Activated effector memory CD4-positive, alpha-beta T cell treated with Interleukin-2 at 50 U/mL for 16 hours (primary cell): ENCODE measurements around the gene SNCG.
"Not testable (repeated sequence)": the region's sequence is repeated elsewhere in the genome, so short reads cannot be mapped to it uniquely, and the experiment has no call there.

Source experiments
- DNase-seq: peaks from one replicate; pipeline ENCODE4 v3.0.0-alpha.2; 2020

The SNCG gene

DNA sequence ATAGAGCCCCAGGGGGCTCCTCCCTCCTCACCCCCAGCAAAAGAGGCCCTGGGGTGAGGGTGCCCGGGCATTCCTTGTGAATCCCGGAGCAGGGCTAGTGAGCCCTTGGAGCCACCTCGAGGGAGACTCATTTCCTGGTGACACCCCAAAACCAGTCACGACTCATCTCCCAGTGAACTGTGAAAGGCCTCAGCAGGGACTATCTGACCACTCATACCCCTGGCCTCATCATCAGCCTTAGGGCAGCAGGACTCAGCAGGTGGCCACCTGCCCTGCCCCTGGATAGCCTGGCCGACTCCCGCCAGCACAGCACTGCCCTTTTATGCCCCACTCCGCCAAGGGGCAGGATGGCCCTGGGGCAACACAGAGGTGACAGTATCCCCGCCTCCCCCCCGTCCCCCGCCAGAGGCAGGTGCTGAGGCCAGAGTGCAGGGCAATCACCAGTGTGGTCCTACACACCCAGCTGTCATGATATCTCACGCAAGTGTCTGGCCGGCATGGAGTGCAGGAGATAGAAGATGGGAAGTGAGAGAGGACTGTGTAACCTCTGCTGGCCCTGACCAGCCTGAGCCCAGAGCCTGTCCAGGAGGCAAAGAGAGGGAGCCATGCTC is 3.2 kb downstream of the SNCG start:
- DNase-seq = no peak

DNA sequence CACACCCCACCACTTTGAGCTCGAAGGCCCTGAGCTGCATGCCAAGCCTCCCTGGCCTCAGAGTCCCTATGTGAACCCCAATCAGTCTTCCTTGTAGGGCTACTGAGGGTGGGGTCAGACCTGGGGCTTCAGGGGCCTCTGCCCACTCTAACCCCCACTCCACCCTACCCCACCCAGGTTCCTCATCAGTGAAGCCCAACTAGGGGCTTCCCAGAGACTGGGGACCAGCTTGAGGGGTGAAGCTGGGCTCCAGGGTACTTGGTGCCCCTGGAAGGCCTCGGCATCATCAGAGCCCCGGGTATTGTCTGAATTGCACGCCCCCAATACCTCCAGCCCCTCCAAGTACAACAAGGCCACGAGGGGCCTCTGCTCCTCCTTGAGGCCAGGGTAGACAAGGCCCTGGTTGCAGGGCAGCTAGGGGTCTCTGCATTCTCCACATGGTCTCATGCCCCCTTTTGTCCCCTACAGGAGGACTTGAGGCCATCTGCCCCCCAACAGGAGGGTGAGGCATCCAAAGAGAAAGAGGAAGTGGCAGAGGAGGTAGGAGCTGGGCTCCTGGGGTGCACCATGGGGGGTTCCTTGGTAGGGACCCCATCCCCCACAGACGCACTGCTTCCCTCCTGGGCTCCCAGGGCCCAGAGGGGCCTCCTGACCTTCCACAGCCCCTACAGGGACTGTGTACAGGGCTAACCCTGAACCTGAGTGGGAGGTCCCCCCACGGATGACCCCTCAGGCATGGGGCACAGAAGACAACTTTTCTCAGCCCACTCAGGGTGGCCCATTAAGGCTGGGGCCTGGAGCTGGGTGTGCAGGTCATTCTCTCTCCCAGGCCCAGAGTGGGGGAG is 4.0 kb downstream of the SNCG start:
- DNase-seq = no peak

DNA sequence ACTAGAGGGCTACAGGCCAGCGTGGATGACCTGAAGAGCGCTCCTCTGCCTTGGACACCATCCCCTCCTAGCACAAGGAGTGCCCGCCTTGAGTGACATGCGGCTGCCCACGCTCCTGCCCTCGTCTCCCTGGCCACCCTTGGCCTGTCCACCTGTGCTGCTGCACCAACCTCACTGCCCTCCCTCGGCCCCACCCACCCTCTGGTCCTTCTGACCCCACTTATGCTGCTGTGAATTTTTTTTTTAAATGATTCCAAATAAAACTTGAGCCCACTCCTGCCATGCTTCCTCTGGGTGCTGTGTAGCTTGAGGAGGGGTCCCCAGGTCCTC is 4.5 kb downstream of the SNCG start:
- DNase-seq = no peak

DNA sequence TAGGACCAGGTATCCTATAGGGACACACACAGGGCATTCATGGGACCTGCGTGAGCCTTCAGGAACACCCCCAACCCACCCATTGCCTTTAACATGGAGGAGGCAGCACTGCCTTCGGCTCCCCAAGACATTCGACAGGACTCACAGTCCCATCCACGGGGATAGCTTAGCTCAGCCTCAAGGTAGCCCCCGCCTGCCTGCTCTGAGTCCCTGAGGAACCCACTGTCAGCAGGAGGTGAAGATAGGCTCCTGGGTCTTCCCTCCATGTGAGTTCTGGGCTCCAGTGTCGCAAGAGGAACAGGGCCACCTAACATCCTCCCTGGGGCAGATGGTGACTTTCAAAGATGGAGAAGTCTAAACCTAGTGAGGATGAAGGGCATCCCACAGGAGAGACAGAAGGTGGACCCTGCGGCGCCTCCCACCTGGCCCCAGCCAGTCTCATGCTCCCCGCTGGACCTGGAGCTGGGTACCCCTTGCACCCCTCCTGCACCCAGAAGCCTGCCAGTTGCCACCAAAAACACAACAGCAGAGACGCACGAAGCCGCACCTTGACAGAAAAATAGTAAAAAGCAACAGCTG is 5.0 kb downstream of the SNCG start:
- no peak for DNase-seq

DNA sequence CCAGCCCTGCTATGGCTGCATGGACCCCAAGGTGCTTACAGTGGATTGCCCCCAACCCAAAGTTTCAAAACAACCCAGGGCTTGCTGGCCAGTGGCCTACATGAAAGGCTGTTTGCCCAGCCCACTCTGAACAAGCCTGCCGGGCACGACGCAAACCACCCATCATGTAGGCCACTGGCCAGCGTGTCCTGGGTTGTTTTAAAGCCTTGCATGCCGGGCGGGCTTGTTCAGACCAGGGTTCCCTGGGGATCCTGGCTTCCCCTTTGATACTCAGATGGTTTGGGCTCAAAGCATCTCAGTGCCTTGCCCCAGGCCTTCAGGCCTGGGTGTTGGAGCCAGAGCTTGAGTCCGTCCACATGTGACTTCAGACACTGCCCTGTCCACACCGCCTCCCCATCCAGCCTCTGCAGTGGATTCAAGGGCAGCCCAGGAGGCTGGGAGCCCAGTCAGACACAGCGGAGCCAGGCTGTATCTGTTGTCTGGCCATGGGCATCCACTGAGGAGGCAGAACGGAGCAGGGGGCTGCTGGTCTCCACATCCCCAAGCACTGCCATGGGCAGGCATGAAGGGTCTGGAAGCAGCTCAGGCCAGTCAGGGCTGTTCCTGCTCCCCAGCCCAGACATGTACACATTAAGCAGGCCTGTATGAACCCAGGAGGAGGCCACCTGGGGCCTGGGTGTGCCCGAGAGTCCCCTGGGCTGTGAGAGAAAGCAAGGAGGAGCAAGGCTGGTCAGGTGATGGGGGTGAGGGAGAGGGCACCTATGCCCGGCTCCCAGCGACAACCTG is 5.9 kb downstream of the SNCG start:
- no peak for DNase-seq

DNA sequence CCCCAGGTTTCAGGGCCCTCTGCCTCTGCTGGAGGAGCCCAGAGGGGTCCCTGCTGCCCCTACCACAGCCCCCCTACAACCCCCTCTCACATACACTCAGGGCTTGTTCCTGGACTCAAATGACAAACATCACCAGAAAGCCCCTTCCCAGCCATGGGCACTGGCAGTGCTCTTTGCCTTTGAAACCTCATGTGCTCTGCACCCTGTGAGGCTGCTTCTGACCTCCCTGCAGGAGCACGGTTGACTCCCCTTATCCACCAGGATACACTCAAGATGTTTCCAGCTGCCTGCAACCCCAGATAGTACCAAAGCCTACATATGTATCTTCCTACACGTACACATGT is 6.4 kb downstream of the SNCG start:
- no peak for DNase-seq

DNA sequence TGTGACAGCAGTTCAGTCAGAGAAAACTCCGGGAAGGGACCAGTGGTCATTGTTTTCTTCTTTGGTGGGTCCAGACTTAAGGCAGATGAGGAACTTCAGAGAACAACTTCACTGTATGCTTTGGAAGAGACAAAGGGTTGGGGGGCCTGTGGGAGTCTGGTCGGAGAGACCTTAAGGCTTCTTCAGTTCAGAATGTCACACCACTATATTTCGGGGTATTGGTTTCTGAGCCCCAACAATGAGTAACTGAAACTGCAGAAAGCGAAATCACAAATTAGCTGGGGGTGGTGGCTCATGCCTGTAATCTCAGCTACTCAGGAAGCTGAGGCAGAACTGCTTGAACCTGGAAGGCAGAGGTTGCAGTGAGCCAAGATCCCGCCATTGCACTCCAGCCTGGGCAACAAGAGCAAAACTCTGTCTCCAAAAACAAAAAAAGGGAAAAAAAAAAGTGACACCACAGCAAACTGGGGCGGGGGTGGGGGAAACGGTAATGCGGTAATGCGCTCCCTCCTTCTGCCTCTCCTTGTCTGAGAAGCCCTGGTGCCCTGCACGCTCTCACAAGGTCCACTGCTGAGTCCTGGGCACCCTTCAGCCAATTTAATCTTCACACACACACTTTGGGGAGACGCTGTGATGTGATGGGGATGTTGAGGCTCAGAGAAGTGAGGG is 7.7 kb downstream of the SNCG start:
- no peak for DNase-seq

DNA sequence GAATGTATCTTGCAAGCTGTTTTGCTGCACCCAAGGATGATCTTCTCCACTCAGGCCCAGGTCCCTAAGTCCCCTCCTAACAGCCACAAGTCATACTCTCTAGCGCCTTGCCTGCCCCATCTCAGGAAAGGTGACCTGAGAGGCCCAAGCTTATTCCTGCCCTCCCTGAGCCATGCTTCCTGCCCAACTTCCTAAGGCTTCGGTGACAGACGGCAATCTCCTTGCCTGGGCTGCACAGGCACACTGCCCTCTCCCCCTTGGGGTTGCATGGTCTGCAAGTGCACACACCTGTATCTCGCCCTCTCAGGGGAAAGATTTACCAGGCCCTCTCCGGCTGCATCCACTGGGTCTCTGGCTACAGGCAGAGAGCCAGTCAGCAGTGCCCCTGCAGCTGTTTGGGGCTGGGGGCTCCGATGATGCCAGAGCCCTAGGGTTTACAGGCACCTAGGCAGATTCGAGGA is 9.1 kb downstream of the SNCG start:
- no peak for DNase-seq

DNA sequence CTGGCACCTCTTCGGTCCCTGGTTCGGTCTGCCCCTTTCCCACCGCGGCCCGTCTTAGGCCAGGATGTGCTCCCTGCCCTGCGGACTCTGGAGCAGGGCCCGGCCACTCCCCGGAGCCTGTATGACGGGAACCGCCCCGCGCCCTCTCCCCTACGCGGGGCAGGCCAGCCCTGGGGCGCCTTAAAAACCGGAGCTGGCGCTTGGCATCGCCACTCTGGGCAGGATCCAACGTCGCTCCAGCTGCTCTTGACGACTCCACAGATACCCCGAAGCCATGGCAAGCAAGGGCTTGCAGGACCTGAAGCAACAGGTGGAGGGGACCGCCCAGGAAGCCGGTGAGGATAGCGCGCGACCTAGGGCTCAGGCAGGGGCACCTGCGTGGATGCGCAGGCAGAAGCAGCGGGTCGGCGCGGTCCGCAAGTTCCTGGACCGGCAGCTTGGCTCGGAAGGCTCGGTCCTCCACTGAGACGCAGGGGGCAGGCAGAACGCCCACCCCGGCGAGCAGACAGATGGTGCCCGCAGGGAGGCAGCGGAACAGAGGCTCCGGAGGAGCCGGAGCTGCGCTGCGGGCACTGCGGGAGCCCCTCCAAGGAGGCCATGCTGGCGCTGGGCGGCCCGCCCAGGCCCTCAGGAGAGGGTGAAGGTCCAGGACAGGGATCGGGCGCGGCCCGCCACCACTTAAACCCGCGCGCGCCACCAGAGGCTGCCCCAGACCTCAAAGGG is 10.0 kb downstream of the SNCG start, which contains the start of gene ADIRF:
Gene ADIRF, plus strand, starts transcription at position 212 of the 723 bp plus-strand sequence. Its CDS starts 63 bp downstream, at position 275.
- DNase-seq = no peak

DNA sequence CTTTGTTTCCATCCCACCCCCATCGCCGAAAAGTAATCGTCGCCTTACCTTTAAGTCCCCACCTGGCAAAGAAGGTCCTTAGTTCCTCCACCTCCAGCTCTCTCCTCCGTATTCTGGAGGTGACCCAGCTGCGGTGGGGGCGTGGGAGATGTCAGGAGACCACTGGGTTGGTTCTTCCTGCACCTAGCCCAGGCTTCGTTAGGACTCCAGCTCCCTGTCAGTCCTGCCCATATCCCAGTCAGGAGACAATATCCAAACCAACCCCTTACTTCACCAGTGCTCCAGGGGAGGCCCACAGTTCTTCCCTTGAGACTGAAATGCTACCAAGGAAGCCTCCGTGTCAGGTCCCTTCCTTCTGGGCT is 10.6 kb downstream of the SNCG start:
- no peak for DNase-seq

DNA sequence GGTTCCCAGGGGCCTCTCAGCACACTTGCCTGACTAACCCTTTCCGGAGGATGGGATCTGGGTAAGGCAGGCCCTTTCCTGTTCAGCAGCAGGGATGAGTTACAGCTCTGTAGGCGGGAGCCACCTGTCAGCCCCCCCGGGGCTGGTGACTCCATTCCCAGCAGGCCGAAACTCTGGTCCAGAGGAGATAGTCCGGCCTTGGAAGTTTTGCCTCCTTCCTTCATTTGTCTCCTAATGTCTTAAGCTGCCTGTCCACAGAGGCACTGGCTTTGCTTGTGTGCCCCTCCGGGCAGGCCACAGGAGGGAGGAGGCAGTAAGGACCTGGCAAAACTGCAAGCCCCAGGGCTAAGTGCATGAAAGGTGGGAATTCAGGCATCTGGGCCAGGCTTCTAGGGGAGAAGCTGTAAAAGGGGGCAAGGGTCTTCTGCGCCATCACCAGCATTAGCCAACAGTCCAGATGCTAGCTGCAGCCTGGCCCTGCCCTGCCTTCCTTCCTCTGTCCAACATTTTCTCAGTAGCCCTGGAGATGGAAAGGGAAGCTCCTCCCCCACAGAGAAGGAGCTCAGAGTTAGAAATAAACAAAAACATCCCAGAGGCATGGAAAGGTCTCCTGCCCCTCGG is 11.1 kb downstream of the SNCG start:
- no peak for DNase-seq

DNA sequence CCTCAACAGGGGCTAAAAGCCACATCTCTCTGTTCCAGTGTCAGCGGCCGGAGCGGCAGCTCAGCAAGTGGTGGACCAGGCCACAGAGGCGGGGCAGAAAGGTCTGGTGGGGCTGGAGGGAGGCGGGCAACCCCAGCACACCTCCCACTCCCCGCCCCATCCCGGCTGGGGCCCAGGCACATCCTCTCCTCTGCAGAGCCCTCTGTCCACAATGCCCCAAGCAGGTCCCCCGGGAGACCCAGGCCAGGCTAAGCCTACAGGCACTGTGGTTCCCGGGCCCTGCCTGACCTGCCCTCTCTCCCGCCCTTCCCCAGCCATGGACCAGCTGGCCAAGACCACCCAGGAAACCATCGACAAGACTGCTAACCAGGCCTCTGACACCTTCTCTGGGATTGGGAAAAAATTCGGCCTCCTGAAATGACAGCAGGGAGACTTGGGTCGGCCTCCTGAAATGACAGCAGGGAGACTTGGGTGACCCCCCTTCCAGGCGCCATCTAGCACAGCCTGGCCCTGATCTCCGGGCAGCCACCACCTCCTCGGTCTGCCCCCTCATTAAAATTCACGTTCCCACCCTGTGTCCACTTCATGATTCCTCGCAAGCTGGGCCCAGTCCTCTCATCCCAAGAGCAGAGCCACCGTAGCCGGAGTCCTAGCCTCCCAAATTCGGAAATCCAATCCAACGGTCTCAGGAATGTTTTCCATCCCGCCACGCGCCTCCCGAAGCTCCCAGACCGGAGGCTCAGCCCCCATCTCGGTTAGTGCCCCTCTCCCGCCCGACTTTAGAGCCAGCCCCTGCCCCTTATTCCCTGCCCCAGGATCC is 12.0 kb downstream of the SNCG start:
- DNase-seq = no peak

DNA sequence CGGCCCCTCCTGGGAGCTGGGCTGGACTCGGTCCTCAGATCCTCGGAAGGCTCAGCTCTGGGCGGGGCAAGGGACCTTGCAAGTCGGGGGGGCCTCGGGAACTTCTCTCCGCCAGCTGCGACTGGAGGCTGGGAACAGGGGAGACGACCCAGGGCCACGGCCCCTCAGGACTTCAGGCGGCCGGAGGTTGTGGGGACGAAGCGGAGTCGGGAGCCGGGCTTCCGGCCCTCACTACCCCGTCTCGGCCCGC is 12.5 kb downstream of the SNCG start:
- no peak for DNase-seq

DNA sequence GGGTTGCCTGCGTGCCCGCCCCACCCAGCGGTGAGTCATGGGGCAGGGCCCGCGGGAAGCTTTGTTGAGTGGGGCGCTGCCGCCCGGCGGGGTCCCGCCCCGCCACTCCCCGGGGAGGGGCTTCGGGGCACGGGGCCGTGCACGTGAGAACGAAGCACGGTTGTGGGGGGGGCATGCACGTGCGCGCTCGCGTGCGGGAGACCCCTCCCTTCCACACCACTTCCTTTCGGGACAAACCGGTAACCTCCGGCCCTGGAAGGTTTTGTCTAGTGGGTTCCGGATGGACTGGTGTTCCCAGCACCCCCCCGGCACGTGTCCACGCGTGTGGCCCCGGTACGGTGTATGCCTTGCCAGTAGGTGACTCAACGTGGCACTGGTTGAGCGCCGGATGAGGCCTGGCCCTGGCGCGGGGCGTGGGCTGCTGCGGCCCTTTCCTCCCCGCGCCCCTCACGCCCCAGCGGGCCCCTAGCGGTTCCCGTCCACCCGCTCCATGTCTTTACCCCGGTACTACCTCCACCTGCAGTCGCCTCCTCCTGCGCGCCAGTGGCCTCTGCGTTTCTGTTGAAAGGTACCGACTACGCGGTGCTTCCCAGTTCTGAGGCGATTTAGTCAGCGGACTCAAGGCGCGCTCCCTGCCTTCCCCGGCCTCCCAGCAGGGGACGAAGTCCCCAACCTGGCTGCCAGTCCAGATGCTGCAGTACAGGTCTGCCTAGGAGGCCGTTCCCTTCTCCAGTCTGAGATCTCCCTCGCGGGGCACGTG is 13.0 kb downstream of the SNCG start:
- peak; percentile 93 for DNase-seq

DNA sequence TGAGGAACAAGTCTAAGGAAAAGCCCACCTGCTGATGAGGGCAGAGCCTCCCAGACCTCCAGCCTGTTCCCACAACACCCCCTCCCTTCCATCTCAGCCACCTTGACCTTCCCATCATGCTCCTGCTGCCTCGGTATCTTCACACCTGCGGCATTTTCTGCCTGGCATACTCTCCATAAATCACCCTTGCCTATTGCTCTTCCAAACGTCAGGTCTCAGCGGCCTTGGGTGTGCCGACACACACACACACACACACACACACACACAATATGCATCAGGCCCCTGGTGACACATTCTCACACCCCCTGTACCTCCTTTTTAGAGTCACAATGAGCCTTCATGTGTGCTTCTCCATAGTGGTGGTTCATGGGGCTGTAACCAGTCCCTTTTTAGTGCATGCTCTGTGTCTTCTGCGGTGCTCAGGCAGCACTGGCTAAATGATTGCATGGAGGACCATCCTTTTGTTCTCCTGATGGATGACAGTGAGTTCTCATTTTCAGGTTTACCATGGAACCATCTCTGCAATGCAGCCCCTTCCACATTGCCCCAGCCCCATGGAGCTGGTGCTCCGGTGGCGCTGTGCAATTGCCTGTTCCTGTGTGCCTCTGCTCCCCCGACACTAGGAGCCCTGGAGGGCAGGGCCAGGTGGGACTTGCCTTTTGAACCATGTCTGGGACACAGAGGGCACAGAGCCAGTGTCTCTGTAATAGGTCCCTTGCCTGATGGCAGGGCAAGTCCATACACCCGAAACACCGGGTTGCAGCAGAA is 14.4 kb downstream of the SNCG start:
- no peak for DNase-seq

DNA sequence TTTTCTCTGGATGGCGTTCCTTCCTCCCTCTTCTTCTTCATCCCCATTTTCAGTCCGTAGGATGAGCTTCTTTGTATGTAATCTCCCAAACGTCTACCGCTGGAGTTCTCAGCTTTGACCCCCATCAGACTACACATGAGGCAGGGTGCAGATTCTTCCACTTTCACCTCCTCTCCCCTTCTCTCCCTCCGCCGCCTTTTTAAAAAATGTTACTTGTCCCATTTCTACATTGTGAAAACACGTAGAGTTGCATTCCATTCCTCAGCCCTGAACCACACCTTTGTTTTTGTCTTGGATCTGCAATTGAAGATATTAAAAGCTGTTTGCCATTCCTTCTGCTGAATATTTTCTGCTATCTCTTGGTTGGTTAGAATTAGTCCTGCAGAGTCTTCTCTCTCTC is 16.1 kb downstream of the SNCG start:
- no peak for DNase-seq

DNA sequence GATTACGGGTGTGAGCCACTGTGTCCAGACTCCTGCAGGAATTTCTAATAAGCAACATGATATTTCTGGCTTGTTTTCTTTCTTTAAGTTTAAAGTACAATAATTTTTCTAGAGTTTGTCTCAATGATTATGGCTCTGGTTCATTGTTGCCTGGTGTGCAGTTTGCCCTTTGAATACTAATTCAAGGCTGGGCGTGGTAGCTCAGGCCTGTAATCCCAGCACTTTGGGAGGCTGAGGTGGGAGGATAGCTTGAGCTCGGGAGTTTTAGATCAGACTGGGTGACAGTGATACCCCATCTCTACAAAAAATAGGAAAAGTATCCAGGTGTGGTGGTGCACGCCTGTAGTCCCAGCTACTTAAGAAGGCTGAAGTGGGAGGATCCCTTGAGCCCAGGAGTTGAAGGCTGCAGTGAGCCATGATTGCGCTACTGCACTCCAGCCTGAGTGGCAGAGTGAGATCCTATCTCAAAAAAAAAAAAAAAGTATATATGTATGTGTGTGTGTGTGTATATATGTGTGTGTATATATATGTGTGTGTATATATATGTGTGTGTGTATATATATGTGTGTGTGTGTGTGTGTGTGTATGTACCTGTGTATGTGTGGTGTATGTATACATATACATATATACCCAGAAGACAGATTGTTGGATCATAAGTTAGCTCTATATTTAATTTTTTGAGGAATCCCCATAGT is 18.1 kb downstream of the SNCG start:
- no peak for DNase-seq

DNA sequence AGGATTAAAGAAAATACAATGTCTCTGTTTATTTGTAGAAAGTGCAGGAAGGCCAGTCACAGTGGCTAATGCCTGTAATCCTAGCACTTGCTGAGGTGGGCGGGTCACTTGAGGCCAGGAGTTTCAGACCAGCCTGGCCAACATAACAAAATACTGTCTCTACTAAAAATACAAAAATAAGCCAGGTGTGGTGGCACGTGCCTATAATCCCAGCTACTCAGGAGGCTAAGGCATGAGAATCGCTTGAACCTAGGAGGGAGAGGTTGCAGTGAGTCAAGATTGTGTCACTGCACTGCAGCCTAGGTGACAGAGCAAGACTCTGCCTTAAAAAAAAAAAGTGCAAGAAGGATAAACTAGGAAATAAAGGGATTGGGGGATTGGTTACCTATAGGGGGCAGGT is 20.1 kb downstream of the SNCG start:
- DNase-seq = not testable (repeated sequence)

DNA sequence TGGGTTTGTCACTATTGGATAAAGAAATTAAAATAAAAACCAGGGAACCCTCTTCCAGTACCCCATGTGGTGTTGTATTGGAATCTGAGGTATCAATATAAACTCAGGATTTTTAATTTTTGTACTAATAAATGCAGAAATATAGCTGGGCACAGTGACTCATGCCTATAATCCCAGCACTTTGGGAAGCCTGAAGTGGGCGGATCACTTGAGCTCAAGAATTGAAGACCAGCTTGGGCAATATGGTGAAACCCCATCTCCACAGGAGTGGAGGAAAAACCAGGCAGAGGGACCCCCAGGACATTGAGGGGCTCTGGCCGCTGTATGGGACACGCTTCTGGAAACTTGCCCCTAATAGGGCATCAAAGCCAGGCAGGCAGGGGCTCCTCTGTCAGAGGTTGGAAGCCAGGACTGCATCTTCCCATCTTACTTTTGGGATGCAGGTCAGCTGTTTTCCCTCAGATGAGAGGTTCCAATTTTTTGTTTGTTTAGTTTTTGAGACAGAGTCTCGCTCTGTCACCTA is 21.0 kb downstream of the SNCG start:
- DNase-seq = no peak
